Ascending aorta (tissue), 2 donors: ENCODE results near the gene EGR1. TPM values are rescaled to one million over a fixed set of nuclear protein-coding genes. Genes with fewer than 3 reads are reported as not detected.
A peak's percentile ranks its signal among the peaks of the same experiment; 100 is the strongest.

ENCODE experiments used
- DNase-seq, 2 donors: peaks; one replicate each; pipeline ENCODE4 v3.0.0-alpha.2; 2019; ENCODE audit warnings: low spot score in 2 of 2
- H3K27ac ChIP-seq, 2 donors: fragments of 200-600 bp; sonication (generic); one replicate each; pipeline ENCODE4 v1.5.1; 2016 to 2017; ENCODE audit warnings: mild to moderate bottlenecking in 1 of 2
- H3K27me3 ChIP-seq: fragments of 200-600 bp; sonication (generic); one replicate; pipeline ENCODE4 v1.5.1; 2017
- H3K36me3 ChIP-seq, 2 donors: fragments of 200-600 bp; sonication (generic); one replicate each; pipeline ENCODE4 v1.5.1; 2016
- H3K4me1 ChIP-seq, 2 donors: fragments of 200-600 bp; sonication (generic); one replicate each; pipeline ENCODE4 v1.5.1; 2016 to 2017; ENCODE audit warnings: mild to moderate bottlenecking in 1 of 2
- H3K4me3 ChIP-seq, 2 donors: fragments of 200-600 bp; sonication (generic); one replicate each; pipeline ENCODE4 v1.5.1; 2016 to 2017; ENCODE audit warnings: mild to moderate bottlenecking in 1 of 2
- H3K9me3 ChIP-seq, 2 donors: fragments of 200-600 bp; sonication (generic); one replicate each; pipeline ENCODE4 v1.5.1; 2016
- CTCF ChIP-seq, 3 experiments: fragments of 200-600 bp in 2 of 3; fragments of 450-650 bp in 1 of 3; sonication (generic) in 2 of 3; IDR thresholded peaks; one replicate each; pipeline ENCODE4 v1.5.1; 2016 to 2019; ENCODE audit warnings: antibody characterized with exemption in 3 of 3, mild to moderate bottlenecking in 1 of 3, moderate library complexity in 1 of 3
- intact Hi-C: fragments of 100-400 bp; cut with DNase I; formaldehyde crosslinking; loops from one replicate; pipeline ENCODE4 v1.15.1; 2023
- total RNA-seq: library from RNA; depleted of rRNA; stranded (reverse); fragments of >200 nt; gene quantifications from one replicate; pipeline ENCODE4 v1.1.0, GENCODE V29; 2016

The EGR1 gene
- total RNA-seq, 1 donor from 2014 or later, result 419 TPM

- DNase-seq, result peak in 1 of 2 donors; percentile 58
- H3K27ac ChIP-seq, result no peak overlapping the region
- H3K36me3 ChIP-seq, result no peaks in the 10 kb centered on the region
- no peak for TF ChIP-seq CTCF (IDR thresholded peaks at IDR 0.05)
- peaks cover 0 to 8% of the 10 kb centered on the region in 2 donors for H3K4me1 ChIP-seq
- H3K4me3 ChIP-seq, result no peak overlapping the region
- H3K27me3 ChIP-seq, result no peaks in the 10 kb centered on the region
- no peaks in the 10 kb centered on the region for H3K9me3 ChIP-seq
- intact Hi-C loops, result no loop called here
These were observed 20.3 kb upstream of the EGR1 start for GRCh38 chr5:138444774-138445546.

GRCh38 chr5:138445547-138446271 is 19.6 kb upstream of the EGR1 start:
- Histone ChIP-seq H3K27me3 (no peaks in the 10 kb centered on the region), H3K9me3 (no peaks in the 10 kb centered on the region), H3K36me3 (no peaks in the 10 kb centered on the region), H3K4me3 (no peak overlapping the region), H3K27ac (no peak overlapping the region), H3K4me1 (peaks cover 0 to 11% of the 10 kb centered on the region in 2 donors)
- no peak for DNase-seq
- intact Hi-C loops, result no loop called here
- no peak for TF ChIP-seq CTCF (IDR thresholded peaks at IDR 0.05)

GRCh38 chr5:138448070-138448469 is 17.2 kb upstream of the EGR1 start:
- Histone ChIP-seq H3K9me3 (no peaks in the 10 kb centered on the region), H3K36me3 (no peaks in the 10 kb centered on the region), H3K27ac (no peak overlapping the region), H3K4me1 (peaks cover 0 to 11% of the 10 kb centered on the region in 2 donors), H3K4me3 (no peak overlapping the region), H3K27me3 (no peaks in the 10 kb centered on the region)
- intact Hi-C loops, result no loop called here
- no peak for DNase-seq
- no peak for TF ChIP-seq CTCF (IDR thresholded peaks at IDR 0.05)

- no peak for DNase-seq
- H3K4me3 ChIP-seq, result no peak overlapping the region
- H3K4me1 ChIP-seq, result peaks cover 0 to 11% of the 10 kb centered on the region in 2 donors
- no peak for TF ChIP-seq CTCF (IDR thresholded peaks at IDR 0.05)
- intact Hi-C loops, result no loop called here
- no peaks in the 10 kb centered on the region for H3K9me3 ChIP-seq
- no peak overlapping the region for H3K27ac ChIP-seq
- no peaks in the 10 kb centered on the region for H3K27me3 ChIP-seq
- H3K36me3 ChIP-seq, result no peaks in the 10 kb centered on the region
These were observed 16.5 kb upstream of the EGR1 start for GRCh38 chr5:138448481-138449398.

GRCh38 chr5:138449501-138450239 is 15.6 kb upstream of the EGR1 start:
- Histone ChIP-seq H3K4me3 (peak overlapping the region in 1 of 2 donors; percentile 47), H3K9me3 (no peaks in the 10 kb centered on the region), H3K36me3 (no peaks in the 10 kb centered on the region), H3K27me3 (no peaks in the 10 kb centered on the region), H3K4me1 (peaks cover 0 to 11% of the 10 kb centered on the region in 2 donors), H3K27ac (no peak overlapping the region)
- intact Hi-C loops, result loop anchor here (1.0 kb wide), 1 partner anchor 54 kb away; no protein-coding TSS in a partner anchor
- DNase-seq, result peak; percentile 41 to 94
- peak; percentile 92 to 96 (median 96) for TF ChIP-seq CTCF (IDR thresholded peaks at IDR 0.05)
